Upper lobe of right lung (tissue), 1 donor: ENCODE measurements around the gene TSPAN4. TPM values are rescaled to one million over a fixed set of nuclear protein-coding genes. Genes with fewer than 3 reads are reported as not detected.

Source experiments
- ATAC-seq: fragments of 200-7000 bp; cut with Tn5 transposase; one replicate; pipeline ENCODE4 v1.9.1; 2020; ENCODE audit warnings: mild to moderate bottlenecking, moderate library complexity
- DNase-seq: peaks from one replicate; pipeline ENCODE4 v3.0.0-alpha.2; 2020
- H3K27ac ChIP-seq: fragments of 200-600 bp; one replicate; pipeline ENCODE4 v1.8.0; 2022
- H3K27me3 ChIP-seq: fragments of 200-600 bp; one replicate; pipeline ENCODE4 v1.8.0; 2022; ENCODE audit warnings: mild to moderate bottlenecking
- H3K36me3 ChIP-seq: fragments of 200-600 bp; one replicate; pipeline ENCODE4 v1.8.0; 2022
- H3K4me1 ChIP-seq: fragments of 200-600 bp; one replicate; pipeline ENCODE4 v1.8.0; 2022
- H3K4me3 ChIP-seq: fragments of 200-600 bp; one replicate; pipeline ENCODE4 v1.8.0; 2022; ENCODE audit warnings: mild to moderate bottlenecking
- H3K9me3 ChIP-seq: fragments of 200-600 bp; one replicate; pipeline ENCODE4 v1.8.0; 2022
- CTCF ChIP-seq: fragments of 200-600 bp; IDR thresholded peaks from one replicate; pipeline ENCODE4 v1.8.0; 2022; ENCODE audit warnings: antibody characterized with exemption
- intact Hi-C: fragments of 100-400 bp; cut with DNase I; formaldehyde crosslinking; loops from one replicate; pipeline ENCODE4 v1.11.0; 2022
- total RNA-seq: library from RNA; stranded (reverse); fragmentation: NEBNext Ultra II Directional; extraction: Animal tissue kit (Norgen Biotek cat#: 25700); gene quantifications from one replicate; pipeline ENCODE4 v1.2.1, GENCODE V29; 2021
- donor health status: DM: no; HTN: yes; CAD: no; lungs with severe emphysema.

Gene TSPAN4
- total RNA-seq, 1 donor from 2014 or later: 167 TPM

GRCh38 chr11:802693-803466 is 39.8 kb upstream of the TSPAN4 start:
- no peak for TF ChIP-seq CTCF
- H3K36me3 ChIP-seq: no peaks in the 10 kb centered on the region
- no peaks in the 10 kb centered on the region for H3K27me3 ChIP-seq
- intact Hi-C loops: no loop called here
- no peak overlapping the region for H3K27ac ChIP-seq
- no peak overlapping the region for H3K4me3 ChIP-seq
- no peaks in the 10 kb centered on the region for H3K9me3 ChIP-seq
- no peak for DNase-seq
- ATAC-seq: no peak
- H3K4me1 ChIP-seq: peaks cover 15% of the 10 kb centered on the region

GRCh38 chr11:803467-803742 is 39.2 kb upstream of the TSPAN4 start:
- no peak for TF ChIP-seq CTCF
- no peak for DNase-seq
- Histone ChIP-seq H3K27me3 (no peaks in the 10 kb centered on the region), H3K9me3 (no peaks in the 10 kb centered on the region), H3K27ac (no peak overlapping the region), H3K4me3 (no peak overlapping the region), H3K36me3 (no peaks in the 10 kb centered on the region), H3K4me1 (peaks cover 19% of the 10 kb centered on the region)
- intact Hi-C loops: no loop called here
- ATAC-seq: no peak

- peak overlapping the region; percentile 68 for H3K4me3 ChIP-seq
- H3K9me3 ChIP-seq: no peaks in the 10 kb centered on the region
- H3K36me3 ChIP-seq: no peaks in the 10 kb centered on the region
- no peak for ATAC-seq
- no peak for DNase-seq
- TF ChIP-seq CTCF: no peak
- peaks cover 23% of the 10 kb centered on the region for H3K4me1 ChIP-seq
- H3K27me3 ChIP-seq: no peaks in the 10 kb centered on the region
- intact Hi-C loops: no loop called here
- H3K27ac ChIP-seq: no peak overlapping the region
These were observed 38.7 kb upstream of the TSPAN4 start for GRCh38 chr11:803770-804598.

DNA sequence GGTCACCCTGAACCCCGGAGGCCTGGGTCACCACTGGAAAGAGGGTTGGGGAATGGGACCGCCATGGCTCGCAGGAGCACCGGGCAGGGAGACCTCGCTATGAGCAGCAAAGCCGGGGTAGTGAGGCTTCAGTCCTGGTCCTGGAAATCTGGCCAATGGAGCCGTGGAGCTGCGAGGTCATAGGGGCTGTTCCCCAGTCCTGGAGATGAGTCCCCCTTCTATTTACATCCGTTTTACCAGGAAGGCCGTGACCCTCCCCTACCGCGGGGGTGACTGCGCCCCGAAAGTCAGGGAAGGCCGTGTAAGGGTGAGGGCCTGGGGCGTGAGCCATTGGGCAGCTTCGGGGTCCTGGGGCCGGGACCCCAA is 38.1 kb upstream of the TSPAN4 start:
- no peak for TF ChIP-seq CTCF
- Histone ChIP-seq H3K27ac (peak overlapping the region; percentile 93), H3K36me3 (no peaks in the 10 kb centered on the region), H3K4me3 (peak overlapping the region; percentile 68), H3K27me3 (no peaks in the 10 kb centered on the region), H3K9me3 (no peaks in the 10 kb centered on the region), H3K4me1 (peaks cover 23% of the 10 kb centered on the region)
- no peak for ATAC-seq
- intact Hi-C loops: no loop called here
- DNase-seq: no peak

- Histone ChIP-seq H3K27me3 (no peaks in the 10 kb centered on the region), H3K4me3 (peak overlapping the region; percentile 100), H3K27ac (peak overlapping the region; percentile 97), H3K4me1 (peaks cover 38% of the 10 kb centered on the region), H3K9me3 (no peaks in the 10 kb centered on the region), H3K36me3 (peaks cover 27% of the 10 kb centered on the region)
- ATAC-seq (no peak), DNase-seq (no peak)
- TF ChIP-seq CTCF: no peak
- intact Hi-C loops: no loop called here
These were observed 34.0 kb upstream of the TSPAN4 start for GRCh38 chr11:808427-809286.
